Choroid plexus epithelial cell (primary cell): ENCODE results near the gene RASA2.

Experiments used
- DNase-seq: peaks from one replicate; pipeline ENCODE4 v3.0.0-alpha.2; 2010; ENCODE audit warnings: low read depth
- H3K4me3 ChIP-seq: 2 replicates; pipeline ENCODE4 v1.5.1; 2011; ENCODE audit warnings: low read depth, mild to moderate bottlenecking, control low read depth, low read length, moderate library complexity
- CTCF ChIP-seq: conservative IDR thresholded peaks from 2 replicates; pipeline ENCODE4 v1.5.1; 2011; ENCODE audit warnings: low read depth, mild to moderate bottlenecking, control low read depth, inconsistent platforms, low read length, moderate library complexity

RASA2 gene

GRCh38 chr3:141500397-141500796 is 13.6 kb downstream of the RASA2 start:
- DNase-seq, result no peak
- TF ChIP-seq CTCF, result no peak
- H3K4me3 ChIP-seq, result no peak overlapping the region

GRCh38 chr3:141505166-141505565 is 18.3 kb downstream of the RASA2 start:
- no peak overlapping the region for H3K4me3 ChIP-seq
- TF ChIP-seq CTCF, result no peak
- DNase-seq, result no peak

GRCh38 chr3:141506071-141506470 is 19.2 kb downstream of the RASA2 start:
- TF ChIP-seq CTCF, result no peak
- H3K4me3 ChIP-seq, result no peak overlapping the region
- no peak for DNase-seq

- no peak overlapping the region for H3K4me3 ChIP-seq
- no peak for TF ChIP-seq CTCF
- DNase-seq, result no peak
Measured at GRCh38 chr3:141507392-141508066, 20.7 kb downstream of the RASA2 start.

- no peak overlapping the region for H3K4me3 ChIP-seq
- TF ChIP-seq CTCF, result no peak
- DNase-seq, result no peak
Measured at GRCh38 chr3:141508067-141508436, 21.2 kb downstream of the RASA2 start.

- DNase-seq, result no peak
- no peak for TF ChIP-seq CTCF
- H3K4me3 ChIP-seq, result no peak overlapping the region
Measured at GRCh38 chr3:141511361-141511760, 24.5 kb downstream of the RASA2 start.

GRCh38 chr3:141514382-141514781 is 27.6 kb downstream of the RASA2 start:
- no peak for DNase-seq
- TF ChIP-seq CTCF, result no peak
- H3K4me3 ChIP-seq, result no peak overlapping the region
